GM12873 (cell line): ENCODE measurements around the gene MUC5AC.

Source experiments
- CTCF ChIP-seq: IDR thresholded peaks from 2 replicates; pipeline ENCODE4 v1.5.1; 2012; ENCODE audit warnings: low read depth, mild to moderate bottlenecking, moderate library complexity, low read length, control low read depth; ENCODE audit not compliant: insufficient read depth; ENCODE audit errors: missing control alignments

The MUC5AC gene

GRCh38 chr11:1233351-1234053 lies 75.7 kb downstream of the MUC5AC start:
- no peak for TF ChIP-seq CTCF

GRCh38 chr11:1234054-1234720 lies 76.4 kb downstream of the MUC5AC start:
- TF ChIP-seq CTCF, result no peak

GRCh38 chr11:1234771-1235305 lies 77.1 kb downstream of the MUC5AC start:
- TF ChIP-seq CTCF, result no peak

- TF ChIP-seq CTCF, result no peak
These were observed 77.7 kb downstream of the MUC5AC start for GRCh38 chr11:1235306-1235900.

- TF ChIP-seq CTCF, result no peak
These were observed 78.2 kb downstream of the MUC5AC start for GRCh38 chr11:1235901-1236315.

GRCh38 chr11:1236316-1237127 lies 78.8 kb downstream of the MUC5AC start:
- TF ChIP-seq CTCF, result no peak
